Epithelial cell of proximal tubule (primary cell): ENCODE results near the gene TP53RK. TPM values are rescaled to one million over a fixed set of nuclear protein-coding genes. Genes with fewer than 3 reads are reported as not detected.

Experiments
- DNase-seq: peaks from one replicate; pipeline ENCODE4 v3.0.0-alpha.2; 2011; ENCODE audit warnings: low read depth
- H3K4me3 ChIP-seq: 2 replicates; pipeline ENCODE4 v1.5.1; 2011; ENCODE audit warnings: low read depth, mild to moderate bottlenecking, low read length
- CTCF ChIP-seq: conservative IDR thresholded peaks from 2 replicates; pipeline ENCODE4 v1.5.1; 2012; ENCODE audit warnings: low read depth, mild to moderate bottlenecking, low read length
- total RNA-seq: library from RNA; depleted of rRNA; stranded (reverse); fragments of >200 nt; gene quantifications from 2 replicates; pipeline ENCODE4 v1.2.3, GENCODE V29; 2015

TP53RK gene
- total RNA-seq, 1 donor from 2014 or later, result 22.8 TPM

GRCh38 chr20:46638898-46639274, 50.4 kb downstream of the TP53RK start:
- no peak for DNase-seq
- no peak overlapping the region for H3K4me3 ChIP-seq
- TF ChIP-seq CTCF, result no peak

- no peak overlapping the region for H3K4me3 ChIP-seq
- no peak for TF ChIP-seq CTCF
Observed at GRCh38 chr20:46638134-46638897, 50.9 kb downstream of the TP53RK start.

GRCh38 chr20:46637427-46638133, 51.7 kb downstream of the TP53RK start:
- no peak for DNase-seq
- H3K4me3 ChIP-seq, result no peak overlapping the region
- TF ChIP-seq CTCF, result no peak

More at GRCh38 chr20:46638134-46638897, 50.9 kb downstream of the TP53RK start:
- no peak for DNase-seq

GRCh38 chr20:46637020-46637419, 52.2 kb downstream of the TP53RK start:
- no peak for DNase-seq
- no peak for TF ChIP-seq CTCF
- no peak overlapping the region for H3K4me3 ChIP-seq

GRCh38 chr20:46636514-46636913, 52.7 kb downstream of the TP53RK start:
- no peak for TF ChIP-seq CTCF
- DNase-seq, result no peak
- H3K4me3 ChIP-seq, result no peak overlapping the region

- DNase-seq, result no peak
- TF ChIP-seq CTCF, result no peak
- no peak overlapping the region for H3K4me3 ChIP-seq
Observed at GRCh38 chr20:46635514-46636136, 53.6 kb downstream of the TP53RK start.
